Fibroblast of the conjunctiva (primary cell): ENCODE data around the gene PGP.

Source experiments
- DNase-seq: peaks from one replicate; pipeline ENCODE4 v3.0.0-alpha.2; 2010; ENCODE audit warnings: low read depth

PGP gene

DNA sequence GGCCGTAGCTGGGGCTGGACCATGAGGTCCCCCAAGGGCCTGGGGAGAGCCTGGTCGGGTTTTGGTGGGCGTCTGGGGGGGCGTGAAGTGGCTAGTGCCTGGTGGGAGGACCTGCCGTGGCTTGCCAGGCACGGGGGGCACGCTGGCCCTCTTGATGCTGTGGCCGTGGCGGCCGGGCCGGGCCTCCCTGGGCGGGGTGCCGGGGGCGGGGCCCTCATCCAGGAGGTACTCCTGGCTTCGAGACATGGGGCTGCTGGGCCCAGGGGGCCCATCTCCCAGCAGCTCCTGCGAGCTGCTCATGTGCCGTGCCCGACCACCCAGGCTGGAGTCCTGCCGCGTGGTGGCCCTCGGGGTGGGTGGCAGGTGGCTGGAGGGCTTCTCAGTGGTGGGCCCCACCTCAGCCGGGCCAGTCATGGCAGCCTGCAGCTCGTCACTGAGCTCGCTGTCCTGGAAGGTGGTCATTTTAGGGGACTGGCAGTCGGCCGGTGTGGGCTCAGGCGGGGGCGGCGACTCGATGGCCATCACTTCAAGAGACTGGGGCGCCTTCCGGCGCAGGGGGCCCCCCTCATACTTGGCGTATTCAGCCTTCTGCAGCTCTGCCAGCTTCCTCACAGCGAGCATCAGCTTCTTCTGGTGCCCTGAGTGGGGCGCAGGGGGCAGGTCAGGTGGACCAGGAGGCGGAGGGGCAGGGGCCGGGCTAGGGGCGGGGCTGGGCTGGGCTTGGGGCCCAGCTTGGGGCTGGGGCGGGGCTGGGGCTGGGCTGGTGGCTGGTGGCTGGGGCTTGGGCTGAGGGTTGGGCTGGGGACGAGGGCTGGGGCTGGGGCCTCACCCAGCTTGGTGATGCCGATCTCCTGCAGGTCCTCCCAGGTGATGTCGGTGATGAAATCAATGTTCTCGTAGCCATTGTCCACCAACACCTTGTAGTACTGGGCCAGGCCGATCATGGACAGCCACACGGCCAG lies 33.4 kb downstream of the PGP start:
- DNase-seq: no peak

DNA sequence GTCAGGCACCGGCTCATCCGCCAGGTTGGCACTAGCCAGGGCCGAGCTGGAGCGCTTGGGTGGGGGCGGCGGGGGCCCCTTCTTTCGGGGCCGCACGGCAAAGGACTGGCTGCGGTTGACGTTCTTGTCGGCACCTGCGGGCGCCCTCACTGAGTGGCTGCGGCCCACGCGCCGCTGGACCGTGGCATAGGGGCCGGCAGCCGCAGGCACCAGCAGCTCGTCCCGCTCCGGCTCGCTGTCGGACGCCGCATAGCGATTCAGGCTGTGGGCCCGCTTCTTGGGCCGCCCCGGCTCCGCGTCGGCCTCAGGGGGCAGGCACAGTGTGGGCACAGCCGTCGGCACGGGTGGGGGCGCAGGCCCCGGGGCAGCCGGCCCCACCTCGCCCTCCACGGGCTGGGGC lies 34.2 kb downstream of the PGP start:
- DNase-seq: no peak

DNA sequence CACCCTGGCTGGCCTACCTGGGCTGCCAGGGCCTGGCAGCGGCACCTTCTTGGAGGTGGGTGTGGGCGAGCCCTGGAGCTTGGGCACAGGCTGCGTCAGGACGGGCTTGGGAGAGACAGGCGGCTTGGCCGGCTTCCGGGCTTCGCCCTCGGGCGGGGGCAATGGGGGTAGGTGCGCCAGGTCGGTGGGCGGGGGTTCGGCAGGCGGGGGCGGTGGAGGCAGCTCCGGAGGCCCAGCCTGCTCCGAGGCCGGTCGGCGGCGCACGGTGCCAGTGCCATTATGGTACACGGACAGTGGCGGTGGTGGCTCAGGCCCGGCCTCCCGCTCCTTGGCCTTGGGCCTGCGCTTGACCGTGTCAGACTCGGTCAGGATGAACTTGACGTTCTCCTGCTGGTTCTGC lies 35.1 kb downstream of the PGP start:
- no peak for DNase-seq

DNA sequence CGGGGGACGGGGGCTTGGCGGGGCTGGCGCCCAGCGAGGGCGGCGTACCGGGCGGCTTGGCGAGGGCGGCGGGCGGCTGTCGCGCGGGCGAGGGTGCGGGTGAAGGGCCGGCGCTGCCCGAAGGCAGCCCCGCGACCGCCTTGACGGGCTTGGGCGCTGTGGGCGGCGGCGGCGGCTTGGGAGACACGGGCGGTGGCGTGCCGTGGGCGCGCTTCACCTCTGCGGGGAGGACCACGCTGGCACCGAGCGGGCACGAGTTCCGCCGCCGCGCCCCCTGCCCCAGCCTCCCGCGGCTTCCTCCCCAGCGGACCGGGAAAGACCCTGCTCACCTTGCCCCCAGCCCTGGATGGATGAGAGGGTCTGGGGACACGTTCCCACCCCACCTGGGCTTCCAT lies 35.5 kb downstream of the PGP start:
- DNase-seq: no peak

DNA sequence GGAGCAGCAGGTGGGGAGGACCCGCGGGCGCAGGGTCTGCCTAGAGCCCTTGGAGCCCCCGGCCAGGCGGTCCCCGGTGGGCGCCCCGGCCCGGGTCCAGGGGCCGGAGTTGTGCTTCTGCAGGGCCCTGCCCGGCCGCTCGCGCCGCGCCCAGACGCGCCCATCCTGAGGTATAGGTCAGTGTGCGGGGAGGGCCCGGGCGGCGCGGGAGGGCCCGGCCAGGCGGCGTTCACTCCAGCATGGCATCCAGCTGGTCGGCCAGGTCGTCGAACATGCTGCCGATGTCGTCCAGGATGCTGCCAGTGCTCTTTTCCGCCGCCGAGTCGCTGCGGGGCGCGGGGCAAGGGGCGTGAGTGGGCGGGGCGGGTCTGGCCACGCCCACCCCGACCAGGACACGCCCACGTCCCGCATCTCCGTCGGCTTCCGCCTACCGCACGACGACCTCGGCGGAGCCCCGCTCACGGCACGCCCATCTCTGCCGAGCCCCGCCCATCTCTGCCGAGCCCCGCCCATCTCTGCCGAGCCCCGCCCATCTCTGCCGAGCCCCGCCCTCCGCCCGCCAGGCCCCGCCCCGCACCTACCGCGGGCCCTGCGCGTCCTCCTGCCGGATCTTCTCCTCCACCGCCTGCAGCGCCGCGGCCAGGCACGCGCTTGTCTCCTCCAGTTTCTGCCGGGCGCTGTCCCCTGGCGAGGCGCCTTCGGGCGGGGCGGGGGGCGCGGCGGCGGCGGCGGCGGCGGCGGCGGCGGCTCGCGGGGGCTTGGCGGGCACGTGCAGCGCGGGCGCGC lies 36.1 kb downstream of the PGP start:
- DNase-seq: no peak

DNA sequence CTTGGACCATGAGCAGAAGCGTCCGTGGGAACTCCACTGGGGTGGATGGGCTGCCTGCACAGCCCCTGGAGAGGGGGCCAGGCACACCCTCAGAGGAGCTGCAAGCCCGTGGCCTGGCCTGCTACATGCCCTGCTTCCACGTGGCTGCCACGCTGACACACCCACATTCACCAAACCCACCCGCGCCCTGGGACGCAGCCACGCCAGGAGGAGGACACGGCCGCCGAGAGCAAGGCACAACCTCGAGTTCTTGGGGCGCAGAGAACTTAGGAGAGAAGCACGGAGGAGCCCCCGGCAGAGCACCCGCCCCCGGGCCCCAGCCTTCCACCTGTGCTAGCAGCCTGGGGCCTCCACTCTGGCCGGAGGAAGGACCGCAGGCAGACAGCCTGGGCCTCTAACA lies 37.1 kb downstream of the PGP start:
- no peak for DNase-seq

DNA sequence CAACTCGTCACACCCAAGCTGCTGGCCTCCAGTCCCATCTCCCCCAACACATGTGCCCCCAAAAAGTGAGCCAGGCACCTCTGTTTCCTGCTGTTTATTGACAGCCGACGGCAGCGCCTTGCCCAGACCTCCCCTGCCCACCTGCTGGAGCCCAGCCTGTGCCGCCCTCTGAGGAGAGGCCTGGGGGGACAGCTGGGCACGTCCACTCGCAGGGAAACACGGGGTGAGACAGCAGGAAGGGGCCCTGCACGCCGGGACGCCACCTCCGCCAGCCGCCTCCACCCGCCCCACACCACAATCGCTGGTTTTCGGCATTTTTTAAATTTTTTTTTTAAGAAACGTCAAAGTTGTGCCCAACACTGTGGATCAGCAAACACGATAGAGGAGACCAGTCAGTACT lies 37.5 kb downstream of the PGP start:
- no peak for DNase-seq

DNA sequence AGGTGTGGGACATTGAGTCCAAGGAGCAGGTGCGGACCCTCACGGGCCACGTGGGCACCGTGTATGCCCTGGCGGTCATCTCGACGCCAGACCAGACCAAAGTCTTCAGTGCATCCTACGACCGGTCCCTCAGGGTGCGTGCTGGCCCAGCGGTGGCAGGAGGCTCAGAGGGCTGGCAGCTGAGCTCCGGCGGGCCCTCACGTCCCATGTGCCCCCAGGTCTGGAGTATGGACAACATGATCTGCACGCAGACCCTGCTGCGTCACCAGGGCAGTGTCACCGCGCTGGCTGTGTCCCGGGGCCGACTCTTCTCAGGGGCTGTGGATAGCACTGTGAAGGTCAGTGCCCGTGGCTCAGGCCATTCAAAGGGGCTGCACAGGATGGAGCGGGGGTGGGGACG lies 38.6 kb downstream of the PGP start:
- DNase-seq: no peak

DNA sequence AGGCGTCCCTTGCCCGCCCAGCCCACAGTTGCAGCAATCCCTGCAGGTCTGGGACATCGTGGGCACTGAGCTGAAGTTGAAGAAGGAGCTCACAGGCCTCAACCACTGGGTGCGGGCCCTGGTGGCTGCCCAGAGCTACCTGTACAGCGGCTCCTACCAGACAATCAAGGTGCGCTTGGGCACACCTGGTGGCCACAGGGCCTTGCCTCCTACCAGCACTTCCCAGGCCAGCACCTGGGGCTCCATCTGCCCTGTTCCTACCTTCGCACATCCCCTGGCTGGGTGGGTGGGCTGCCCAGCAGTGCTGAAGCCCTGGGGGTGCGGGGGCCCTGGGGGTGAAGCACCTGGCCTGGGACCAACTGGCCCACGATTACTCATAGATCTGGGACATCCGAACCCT lies 39.2 kb downstream of the PGP start:
- DNase-seq: no peak

DNA sequence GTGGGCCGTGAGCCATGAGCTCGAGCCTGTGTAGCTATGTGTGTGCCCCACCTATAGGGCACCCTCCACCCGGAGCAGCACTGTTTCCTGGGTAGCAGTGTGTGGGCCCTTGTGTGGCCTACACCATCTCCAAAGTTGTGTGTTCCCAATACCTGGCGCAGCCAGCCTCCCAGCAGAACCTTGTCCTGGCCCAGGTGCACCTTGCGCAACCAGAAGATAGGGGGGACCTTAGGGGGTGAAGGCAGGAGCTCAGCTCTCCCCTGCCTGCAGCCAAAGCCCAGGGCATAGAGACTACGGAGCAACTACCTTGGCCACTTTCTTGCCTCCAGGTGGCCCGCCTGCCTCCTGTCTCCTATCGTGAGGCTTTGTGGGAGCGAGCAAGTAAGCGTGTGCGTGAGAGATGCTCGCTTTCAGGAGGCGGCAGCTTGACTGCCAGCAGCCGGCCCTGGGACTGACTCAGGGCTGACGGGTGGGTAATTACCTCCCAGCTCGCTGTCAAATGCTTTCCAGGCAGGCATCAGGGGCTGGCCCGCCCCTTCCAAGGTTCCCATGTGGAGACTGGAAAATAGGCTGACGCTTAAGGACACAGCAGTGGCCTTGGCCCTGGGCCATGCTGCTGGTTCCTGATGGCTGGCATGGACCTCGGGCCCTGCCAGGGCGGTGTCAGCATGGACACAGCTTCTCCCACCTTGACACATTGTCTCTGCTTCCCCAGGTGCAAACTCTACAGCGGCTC lies 40.1 kb downstream of the PGP start:
- no peak for DNase-seq

DNA sequence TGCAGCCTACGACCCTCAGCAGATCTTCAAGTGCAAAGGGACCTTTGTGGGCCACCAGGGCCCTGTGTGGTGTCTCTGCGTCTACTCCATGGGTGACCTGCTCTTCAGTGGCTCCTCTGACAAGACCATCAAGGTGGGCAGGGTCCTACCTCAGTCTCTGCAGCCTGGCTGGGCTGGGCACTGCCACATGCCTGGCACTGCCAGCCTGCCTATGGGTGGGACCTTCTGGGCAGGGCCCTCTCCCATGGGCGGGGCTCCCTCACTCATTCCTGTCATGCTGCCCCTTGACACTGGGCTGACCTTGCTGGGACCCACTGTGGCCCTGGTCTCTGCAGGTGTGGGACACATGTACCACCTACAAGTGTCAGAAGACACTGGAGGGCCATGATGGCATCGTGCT lies 40.7 kb downstream of the PGP start:
- no peak for DNase-seq

DNA sequence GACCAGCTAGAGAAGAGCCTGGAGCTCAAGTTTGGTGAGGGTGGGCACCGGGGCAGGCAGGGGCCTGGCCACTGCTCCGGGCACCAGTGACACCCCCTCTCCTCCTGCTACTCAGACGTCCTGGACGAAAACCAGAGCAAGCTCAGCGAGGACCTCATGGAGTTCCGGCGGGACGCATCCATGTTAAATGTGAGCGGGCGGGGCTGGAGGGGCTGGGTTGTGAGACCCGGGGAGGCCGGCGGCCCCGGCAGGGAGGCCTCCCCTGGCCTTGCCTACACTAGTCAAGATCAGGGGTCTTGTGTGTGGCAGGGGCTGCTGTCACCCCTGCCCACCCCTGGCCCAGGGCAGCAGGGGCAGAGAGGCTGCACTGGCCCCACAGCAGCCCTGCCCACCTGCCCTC lies 41.3 kb downstream of the PGP start:
- no peak for DNase-seq

DNA sequence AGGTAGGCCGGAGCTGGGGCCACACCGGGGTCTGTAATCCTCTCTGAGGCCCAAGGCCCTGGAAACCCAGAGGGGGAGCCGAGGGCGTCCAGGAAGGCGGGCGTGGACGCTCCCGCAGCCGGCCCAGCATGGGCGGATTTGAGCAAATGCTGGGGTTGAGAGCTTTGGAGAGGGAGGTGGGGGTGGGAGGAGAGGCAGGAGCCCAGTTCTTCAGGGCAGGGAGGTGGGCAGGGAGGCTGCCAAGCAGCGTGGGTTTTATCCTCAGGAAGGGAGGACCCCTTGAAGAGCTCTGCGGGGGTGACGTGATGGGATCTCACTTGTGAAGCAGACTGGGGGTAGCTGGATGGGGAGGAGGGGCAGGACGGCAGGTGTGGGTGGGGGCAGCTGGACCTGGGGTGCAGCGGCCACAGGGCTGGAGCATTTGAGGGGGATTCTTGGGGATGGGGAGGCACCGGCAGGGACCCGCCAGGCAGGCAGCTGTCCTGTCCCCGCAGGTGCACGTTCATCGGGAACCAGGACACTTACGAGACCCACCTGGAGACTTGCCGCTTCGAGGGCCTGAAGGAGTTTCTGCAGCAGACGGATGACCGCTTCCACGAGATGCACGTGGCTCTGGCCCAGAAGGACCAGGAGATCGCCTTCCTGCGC lies 41.8 kb downstream of the PGP start:
- DNase-seq: no peak

DNA sequence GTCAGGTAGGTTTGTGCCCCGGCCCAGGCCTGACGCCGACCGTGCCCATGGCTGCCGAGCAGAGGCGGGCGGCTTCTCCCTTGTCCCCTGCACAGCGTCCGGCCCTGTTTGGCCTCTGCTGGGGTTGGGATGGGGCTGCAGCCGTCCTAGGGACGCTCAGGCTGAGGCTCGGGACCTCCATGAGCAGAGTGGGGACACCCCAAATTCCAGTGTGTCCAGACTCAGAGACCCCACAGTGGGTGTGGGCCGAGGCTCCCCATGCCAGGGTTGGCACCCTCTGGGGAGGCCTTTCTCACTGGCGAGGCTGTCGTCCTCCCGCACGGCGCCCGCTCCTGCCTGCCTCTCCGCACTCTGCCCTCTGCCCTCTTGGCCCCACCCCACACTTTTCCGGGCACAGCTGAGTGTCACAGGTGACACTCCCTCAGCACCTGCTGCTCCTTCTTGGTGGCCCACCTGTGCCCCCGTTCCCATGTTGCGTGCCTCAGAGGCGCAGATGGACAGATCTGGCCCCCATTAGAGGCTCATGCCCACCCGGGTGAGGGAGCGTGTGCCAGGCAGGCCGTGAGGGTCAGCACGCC lies 43.0 kb downstream of the PGP start:
- no peak for DNase-seq

DNA sequence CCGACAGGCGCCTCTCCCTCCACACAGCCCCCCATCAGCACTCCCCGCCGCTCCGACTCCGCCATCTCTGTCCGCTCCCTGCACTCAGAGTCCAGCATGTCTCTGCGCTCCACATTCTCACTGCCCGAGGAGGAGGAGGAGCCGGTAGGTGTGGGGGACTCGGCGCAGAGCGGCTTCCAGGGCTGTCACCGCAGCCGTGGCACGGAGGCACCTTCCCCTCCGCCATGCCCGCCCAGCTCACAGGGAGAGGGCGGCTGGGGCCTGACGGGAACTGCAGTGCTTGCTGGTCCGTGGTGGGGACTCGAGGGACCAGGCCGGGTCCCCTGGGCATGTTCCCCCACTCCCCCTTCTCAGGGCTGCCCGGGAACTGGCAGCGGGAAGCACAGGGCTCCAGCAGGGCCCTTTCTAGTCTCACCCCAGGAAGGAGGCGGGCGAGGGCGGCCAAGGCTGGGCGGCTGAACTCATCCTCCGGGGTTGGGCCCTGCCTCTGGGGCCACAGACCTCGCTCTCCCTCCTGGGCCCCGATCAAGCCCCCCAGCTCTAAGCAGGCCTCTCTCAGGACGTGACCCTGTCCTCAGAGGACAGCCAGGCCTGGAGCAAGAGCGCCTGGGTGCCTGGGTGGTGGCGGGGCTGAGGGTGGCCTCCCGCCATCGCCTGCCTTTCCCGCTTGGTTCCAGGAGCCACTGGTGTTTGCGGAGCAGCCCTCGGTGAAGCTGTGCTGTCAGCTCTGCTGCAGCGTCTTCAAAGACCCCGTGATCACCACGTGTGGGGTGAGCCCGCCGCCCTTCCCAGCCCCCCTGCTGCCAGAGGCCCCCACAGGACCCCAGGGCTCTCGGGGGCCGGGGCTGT lies 43.8 kb downstream of the PGP start:
- no peak for DNase-seq

DNA sequence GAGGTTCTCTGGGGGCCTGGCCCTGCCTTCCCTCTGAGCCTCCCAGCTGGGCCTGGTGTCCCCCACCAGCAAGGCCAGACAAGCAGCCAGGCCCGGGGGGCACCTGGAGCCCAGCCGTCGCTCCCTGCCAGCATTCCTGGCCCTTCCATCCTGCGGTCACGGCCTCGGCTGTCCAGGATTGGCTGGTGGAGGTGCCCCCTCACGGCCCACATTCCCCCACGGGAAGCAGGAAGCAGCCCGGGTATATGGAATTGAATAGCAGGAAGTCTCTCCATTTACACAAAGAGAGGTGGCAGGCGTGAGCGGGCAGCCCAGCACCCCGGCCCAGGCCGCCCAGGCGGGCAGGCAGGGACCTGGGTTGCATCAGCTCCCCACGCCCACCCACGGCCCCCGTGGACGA lies 44.6 kb downstream of the PGP start:
- no peak for DNase-seq

DNA sequence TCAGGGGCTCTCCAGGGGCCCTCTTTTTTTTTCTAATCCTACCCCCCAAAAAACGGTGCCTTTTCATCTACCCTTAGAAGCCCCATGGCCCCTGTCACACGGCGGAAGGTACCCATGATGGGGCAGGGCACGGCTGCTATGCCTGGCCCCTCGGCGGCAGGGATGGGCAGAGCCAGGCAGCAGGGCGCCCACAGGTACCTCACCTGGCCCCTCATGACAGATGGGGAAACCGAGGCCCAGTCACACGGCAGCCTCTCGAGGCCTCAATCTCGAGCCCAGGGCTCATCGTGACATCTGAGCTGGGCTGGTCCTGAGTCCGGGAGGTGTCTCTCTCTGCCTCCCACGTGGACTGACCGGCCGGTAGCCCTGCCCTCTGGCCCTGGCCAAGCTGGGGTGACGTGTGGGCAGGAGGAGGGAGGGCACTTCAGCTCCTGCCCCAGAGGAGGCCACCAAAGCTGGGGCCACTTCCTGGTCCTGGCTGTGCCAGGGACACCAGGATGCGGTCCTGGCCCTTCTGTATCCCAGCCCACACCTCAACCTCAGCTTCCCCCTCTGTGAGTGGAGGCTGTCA lies 47.5 kb downstream of the PGP start:
- no peak for DNase-seq

DNA sequence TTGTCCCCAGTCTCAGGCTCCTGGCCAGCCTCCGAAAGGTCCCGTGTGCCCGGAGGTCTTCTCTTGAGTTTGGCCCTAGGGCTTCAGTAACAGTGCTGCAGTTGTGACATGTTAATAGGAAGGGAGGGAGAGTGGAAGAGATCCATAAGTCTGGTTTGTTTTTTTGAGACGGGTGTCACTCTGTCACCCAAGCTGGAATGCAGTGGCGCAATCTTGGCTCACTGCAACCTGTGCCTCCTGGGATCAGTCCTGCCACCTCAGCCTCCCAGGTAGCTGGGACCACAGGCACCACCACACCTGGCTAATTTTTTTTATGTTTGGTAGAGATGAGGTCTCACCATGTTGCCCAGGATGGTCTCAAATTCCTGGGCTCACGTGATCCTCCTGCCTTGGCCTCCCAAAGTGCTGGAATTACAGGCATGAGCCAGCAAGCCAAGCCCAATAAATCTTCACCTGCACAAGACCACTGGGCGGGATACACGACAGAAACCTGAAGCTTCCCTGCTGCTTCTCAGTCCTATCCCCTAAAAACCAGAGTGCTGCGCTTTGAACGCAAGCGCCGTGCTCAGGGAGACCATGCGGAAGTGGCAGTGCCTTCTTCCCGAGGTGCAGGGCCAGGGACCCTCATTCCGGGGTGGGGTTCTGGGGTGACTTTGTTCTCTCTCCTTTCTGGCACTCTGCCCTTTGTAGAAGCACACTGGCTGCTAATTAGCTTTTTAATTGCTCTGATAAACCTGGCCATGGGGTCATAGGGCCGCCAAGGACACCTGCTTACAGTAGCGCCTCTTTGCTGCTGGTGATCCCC lies 48.2 kb downstream of the PGP start:
- DNase-seq: no peak

DNA sequence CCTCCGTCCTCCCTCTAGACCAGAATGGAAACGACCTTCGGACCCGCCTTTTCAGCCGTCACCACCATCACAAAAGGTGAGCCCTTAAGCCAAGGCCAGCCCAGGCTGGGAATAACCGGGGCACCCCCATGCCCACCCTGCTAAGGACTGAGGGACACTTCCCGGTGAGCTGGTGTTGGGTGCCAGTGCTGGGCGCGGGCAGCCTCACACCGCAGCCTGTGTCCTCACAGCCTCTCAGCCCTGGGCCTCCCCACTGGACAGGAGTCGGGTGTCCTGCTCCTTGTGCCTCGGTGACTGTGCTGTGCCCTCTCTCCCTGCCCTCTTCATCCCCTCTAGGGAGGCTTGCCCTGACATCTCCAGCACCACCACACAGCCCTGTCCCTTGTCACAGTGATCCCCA lies 48.8 kb downstream of the PGP start:
- DNase-seq: no peak
